ENCODE data around the gene MMP10.

MMP10 gene

GRCh38 chr11:102780491-102780918 is at the start of gene MMP10:
TSS of gene MMP10 (minus strand) at chr11:102780628. CDS start at chr11:102780591, 37 bp downstream.
- peak; percentile 64 for DNase-seq (ENCODE audit: low spot score)

DNA sequence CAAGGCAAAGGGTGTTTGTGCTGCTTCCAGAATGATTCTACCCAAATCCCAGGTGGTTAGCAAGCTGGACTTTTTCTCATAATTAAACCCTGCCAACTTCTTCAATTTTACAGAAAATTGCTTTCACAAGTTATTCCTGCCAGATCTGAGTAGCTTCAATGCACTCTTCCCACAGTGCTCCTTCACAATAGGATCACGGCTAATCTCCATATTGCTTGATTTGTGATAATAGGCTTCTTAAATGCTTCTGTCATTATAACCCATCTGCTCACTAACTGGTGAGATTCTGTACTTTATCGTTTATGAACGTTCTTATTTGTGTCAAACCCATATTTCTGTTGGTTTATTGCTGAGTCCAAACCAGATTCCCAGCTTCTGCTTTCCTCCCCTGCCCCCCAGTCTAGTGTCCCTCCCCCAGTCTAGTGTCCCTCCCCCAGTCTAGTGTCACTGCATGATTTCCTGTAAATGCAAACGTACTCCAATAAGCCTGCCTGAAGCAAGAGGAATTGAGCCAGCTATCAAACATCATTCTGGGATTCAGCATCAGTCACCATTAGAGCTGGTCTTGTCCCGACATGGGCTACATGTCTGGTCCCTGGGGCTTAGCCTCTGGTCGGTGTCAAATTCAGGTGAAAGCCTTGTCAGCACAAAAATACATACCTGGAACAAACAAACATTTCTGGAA is 49.0 kb upstream of the MMP10 start:
- no peak for DNase-seq (ENCODE audit: low spot score)

- DNase-seq (ENCODE audit: low spot score), result no peak
These were observed 44.1 kb upstream of the MMP10 start for GRCh38 chr11:102824556-102824955.

- DNase-seq (ENCODE audit: low spot score), result no peak
These were observed 39.1 kb upstream of the MMP10 start for GRCh38 chr11:102819491-102819890.

DNA sequence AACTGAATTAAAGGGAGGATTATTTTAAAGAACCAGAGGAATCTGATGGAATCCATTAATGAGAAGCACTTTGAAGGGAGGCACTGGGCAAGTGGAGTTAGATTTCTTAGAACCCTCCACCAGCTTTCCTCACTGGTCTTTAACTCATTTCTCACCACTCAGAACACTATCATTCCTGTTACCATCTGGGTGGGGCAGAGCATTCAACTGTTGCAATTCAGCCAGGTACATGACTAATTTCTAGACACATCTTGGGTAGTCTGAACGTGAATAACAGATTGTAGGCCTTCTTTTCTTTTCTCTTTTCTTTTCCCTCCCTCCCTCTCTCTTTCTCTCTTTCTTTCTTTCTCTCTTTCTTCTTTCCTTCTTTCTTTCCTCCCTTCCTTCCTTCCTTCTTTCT is 33.1 kb upstream of the MMP10 start:
- DNase-seq (ENCODE audit: low spot score), result no peak

DNA sequence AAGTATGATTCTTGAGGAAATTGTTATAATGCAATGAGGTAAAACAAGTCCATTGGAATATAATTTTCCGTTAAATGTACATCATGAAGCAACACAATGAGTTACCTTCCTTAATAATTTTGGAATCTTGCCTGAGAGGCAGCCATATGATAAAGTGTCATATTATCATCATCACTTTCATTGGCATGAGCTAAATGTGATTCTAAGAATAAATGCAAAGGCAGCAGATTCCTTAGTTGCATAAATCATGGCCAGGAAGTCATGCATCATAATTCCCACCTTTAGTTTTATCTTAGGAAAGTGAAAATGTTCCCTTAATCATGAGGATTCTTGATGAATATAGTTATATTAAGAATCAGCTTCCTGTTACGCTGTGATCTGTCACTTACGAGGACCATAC is 31.8 kb upstream of the MMP10 start:
- no peak for DNase-seq (ENCODE audit: low spot score)

- DNase-seq (ENCODE audit: low spot score), result peak; percentile 39
These were observed 30.7 kb upstream of the MMP10 start for GRCh38 chr11:102810950-102811660.

DNA sequence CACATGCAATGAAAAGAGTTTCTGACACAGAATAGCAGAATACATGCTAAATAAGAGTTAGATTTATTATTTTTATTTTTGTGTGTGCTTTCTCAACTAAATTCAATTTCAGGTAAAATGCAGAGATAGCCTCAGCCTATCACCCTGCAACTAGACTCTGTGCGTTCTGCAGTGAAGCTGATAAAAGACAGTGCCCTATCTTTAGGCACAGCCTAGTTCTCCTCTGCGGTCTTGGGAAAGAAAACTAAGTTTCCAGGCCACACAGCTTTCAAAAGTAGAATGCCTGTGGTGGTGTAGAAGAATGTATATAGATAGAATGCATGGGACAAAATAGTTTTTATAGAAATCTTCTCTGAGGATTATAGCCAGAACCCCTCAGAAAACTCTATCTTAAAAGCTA is 29.5 kb upstream of the MMP10 start:
- no peak for DNase-seq (ENCODE audit: low spot score)

GRCh38 chr11:102807921-102808320 is 27.5 kb upstream of the MMP10 start:
- DNase-seq (ENCODE audit: low spot score), result no peak

DNA sequence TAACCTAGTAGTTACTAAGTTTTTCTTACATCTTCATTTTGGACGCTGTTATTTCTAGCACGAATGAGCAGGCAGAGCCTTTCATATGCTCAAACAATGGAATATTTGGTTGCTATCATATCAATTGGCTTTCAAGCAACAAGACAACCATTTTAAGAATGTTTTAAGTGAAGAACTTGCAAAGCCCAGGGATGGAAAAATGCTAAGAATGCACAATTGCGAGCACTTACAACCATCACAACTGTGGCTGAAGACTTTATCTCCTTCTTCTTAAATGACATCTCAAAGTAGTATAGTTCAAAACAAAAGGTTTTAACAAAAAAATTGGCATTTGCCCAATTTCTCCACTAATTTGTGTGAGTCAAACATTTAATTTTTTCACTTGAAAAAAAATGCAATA is 25.9 kb upstream of the MMP10 start:
- DNase-seq (ENCODE audit: low spot score), result no peak

DNA sequence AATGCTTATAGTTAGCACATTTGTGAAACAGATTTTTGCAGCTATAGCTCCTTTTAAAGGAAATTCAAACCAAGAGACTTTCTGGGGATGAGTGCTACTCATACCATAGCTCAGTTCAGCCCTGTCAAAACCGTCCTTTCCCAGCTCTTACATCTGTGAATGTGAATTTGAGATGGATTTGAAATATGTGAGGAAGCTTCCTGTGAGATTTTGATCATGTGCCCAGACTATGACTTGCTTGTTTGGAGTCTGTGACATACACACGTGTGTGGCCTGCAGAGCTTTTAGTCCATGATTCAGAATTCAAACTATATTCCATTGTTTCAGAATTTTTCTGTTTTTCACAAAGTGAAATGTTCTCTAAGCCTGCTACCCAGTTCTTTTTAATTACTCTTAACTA is 21.9 kb upstream of the MMP10 start:
- no peak for DNase-seq (ENCODE audit: low spot score)

GRCh38 chr11:102800767-102801166 is 20.3 kb upstream of the MMP10 start:
- DNase-seq (ENCODE audit: low spot score), result no peak

GRCh38 chr11:102799681-102800340 is 19.4 kb upstream of the MMP10 start:
- no peak for DNase-seq (ENCODE audit: low spot score)

DNA sequence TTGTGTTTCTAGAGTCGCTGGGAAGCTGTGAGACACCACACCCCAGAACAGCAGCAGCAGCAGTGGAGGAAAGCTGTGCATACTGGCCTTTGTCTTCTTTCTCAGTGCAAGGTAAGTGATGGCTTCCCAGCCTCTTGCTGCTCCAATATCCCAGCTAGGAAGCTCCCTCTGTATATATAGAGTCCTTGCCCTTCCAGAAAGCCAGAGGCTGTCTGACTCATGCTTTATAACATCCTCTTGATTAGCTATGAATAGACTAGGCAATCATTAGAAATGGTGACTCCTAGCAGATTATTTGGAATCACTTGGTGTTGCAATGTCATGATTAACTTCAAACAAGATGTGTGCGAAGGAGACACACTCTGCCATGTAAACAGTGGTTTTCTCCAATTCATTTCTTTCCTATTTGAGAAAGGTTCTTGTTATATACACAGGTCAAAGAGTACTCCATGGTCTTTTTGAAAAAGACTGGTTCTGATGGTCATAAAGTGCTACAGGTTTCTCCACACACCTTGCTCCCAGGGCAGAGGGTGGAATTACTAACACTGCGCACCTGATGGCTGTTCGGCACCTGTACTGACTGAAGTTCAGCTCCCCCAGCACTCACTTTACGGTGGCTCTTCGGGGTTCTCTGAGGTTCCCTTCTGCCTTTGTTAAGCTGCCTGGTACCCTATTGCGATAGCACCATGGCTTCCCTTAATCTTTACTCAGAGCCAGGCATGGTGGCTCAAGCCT is 17.8 kb upstream of the MMP10 start, which contains the start of gene MMP1:
Gene MMP1, minus strand, starts transcription at position 149 of the 735 bp plus-strand sequence. Its CDS starts 68 bp downstream, at position 81.
- peak; percentile 75 for DNase-seq (ENCODE audit: low spot score)

GRCh38 chr11:102794382-102794781 is 14.0 kb upstream of the MMP10 start:
- DNase-seq (ENCODE audit: low spot score), result no peak

- DNase-seq (ENCODE audit: low spot score), result no peak
These were observed 13.4 kb upstream of the MMP10 start for GRCh38 chr11:102793677-102794290.

DNA sequence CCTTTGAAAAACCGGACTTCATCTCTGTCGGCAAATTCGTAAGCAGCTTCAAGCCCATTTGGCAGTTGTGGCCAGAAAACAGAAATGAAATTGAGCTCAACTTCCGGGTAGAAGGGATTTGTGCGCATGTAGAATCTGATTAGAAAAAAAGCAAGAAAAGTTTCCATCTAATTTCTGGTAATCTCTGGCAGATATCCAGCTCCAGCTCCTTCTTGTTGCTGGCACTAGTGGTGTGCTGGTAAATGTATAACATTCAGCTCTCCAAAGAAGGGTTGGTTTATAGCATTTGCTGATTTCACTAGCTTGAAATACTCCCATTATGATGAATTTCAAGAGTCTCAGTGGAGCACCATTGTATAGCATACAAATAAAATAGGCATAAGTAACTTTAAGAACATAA is 12.2 kb upstream of the MMP10 start:
- no peak for DNase-seq (ENCODE audit: low spot score)

- DNase-seq (ENCODE audit: low spot score), result no peak
These were observed 11.0 kb upstream of the MMP10 start for GRCh38 chr11:102791271-102792036.

GRCh38 chr11:102788334-102788995 is 8.0 kb upstream of the MMP10 start:
- DNase-seq (ENCODE audit: low spot score), result no peak

DNA sequence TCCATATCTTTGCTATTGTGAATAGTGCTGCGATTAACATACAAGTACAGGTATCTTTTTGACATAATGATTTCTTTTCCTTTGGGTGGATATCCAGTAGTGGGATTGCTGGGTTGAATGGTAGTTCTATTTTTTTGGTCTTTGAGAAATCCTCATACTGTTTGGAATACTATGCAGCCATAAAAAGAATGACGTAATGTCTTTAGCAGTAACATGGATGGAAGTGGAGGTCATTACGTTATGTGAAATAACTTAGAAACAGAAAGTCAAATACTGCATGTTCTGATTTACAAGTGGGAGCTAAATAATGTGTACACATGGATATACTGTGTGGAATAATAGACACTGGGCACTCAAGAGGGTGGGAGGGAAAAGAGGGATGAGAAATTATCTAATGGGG is 4.0 kb upstream of the MMP10 start:
- DNase-seq (ENCODE audit: low spot score), result no peak

- no peak for DNase-seq (ENCODE audit: low spot score)
These were observed 3.3 kb upstream of the MMP10 start for GRCh38 chr11:102783720-102784119.
